Right lobe of liver (tissue), 6 donors: ENCODE data around the gene MYOZ3. TPM values are rescaled to one million over a fixed set of nuclear protein-coding genes. Genes with fewer than 3 reads are reported as not detected.
A peak's percentile ranks its signal among the peaks of the same experiment; 100 is the strongest.

Experiments used
- ATAC-seq, 4 donors: fragments of 200-7000 bp; cut with Tn5 transposase; one replicate each; pipeline ENCODE4 v1.9.1; 2020; ENCODE audit warnings: mild to moderate bottlenecking in 4 of 4, moderate library complexity in 4 of 4
- DNase-seq, 3 donors: peaks; one replicate each; pipeline ENCODE4 v3.0.0-alpha.2; 2020
- H3K27ac ChIP-seq, 3 donors: fragments of 200-600 bp; one replicate each; pipeline ENCODE4 v1.8.0; 2022
- H3K27me3 ChIP-seq, 2 donors: fragments of 200-600 bp; one replicate each; pipeline ENCODE4 v1.8.0; 2022
- H3K36me3 ChIP-seq, 4 donors: fragments of 200-600 bp; sonication (generic) in 1 of 4; one replicate each; pipeline versions ENCODE4 v1.5.1 to v1.8.0; 2017 to 2022; ENCODE audit warnings: control low read depth in 1 of 4
- H3K4me1 ChIP-seq, 4 donors: fragments of 200-600 bp; sonication (generic) in 1 of 4; one replicate each; pipeline versions ENCODE4 v1.5.1 to v1.8.0; 2017 to 2022; ENCODE audit warnings: control low read depth in 1 of 4
- H3K4me3 ChIP-seq, 3 donors: fragments of 200-600 bp; one replicate each; pipeline ENCODE4 v1.8.0; 2022
- H3K9me3 ChIP-seq, 4 donors: fragments of 200-600 bp; sonication (generic) in 1 of 4; one replicate each; pipeline versions ENCODE4 v1.5.1 to v1.8.0; 2017 to 2022; ENCODE audit warnings: control low read depth in 1 of 4
- CTCF ChIP-seq, 4 donors: fragments of 200-600 bp in 3 of 4; fragments of 450-650 bp in 1 of 4; IDR thresholded peaks; one replicate each; pipeline versions ENCODE4 v1.5.1 to v1.8.0; 2016 to 2022; ENCODE audit warnings: antibody characterized with exemption in 4 of 4, mild to moderate bottlenecking in 2 of 4
- POLR2A ChIP-seq: fragments of 450-650 bp; IDR thresholded peaks from one replicate; pipeline ENCODE4 v1.6.1; 2017; ENCODE audit warnings: antibody characterized with exemption, mild to moderate bottlenecking
- WGBS: methylation state at CpG from one replicate; pipeline ENCODE4 v1.1.6; 2018; ENCODE audit warnings: low coverage, low lambda C conversion rate; ENCODE audit not compliant: insufficient coverage; ENCODE audit errors: missing lambda C conversion rate; 5-methylcytosine and 5-hydroxymethylcytosine counted together
- intact Hi-C, 2 donors: fragments of 100-400 bp; cut with DNase I; formaldehyde crosslinking; loops; one replicate each; pipeline versions ENCODE4 v1.11.2 to v1.14.1; 2022
- total RNA-seq, 6 experiments: library from RNA; depleted of rRNA in 2 of 6; stranded (reverse); fragments of >200 nt in 2 of 6; fragmentation: NEBNext Ultra II Directional in 3 of 6; extraction: Animal tissue kit (Norgen Biotek cat#: 25700) in 3 of 6; gene quantifications; one replicate each; pipeline versions ENCODE4 v1.1.0 to v1.2.4, GENCODE V29; 2016 to 2023
- donor health status: DM: no; HTN: yes; CAD: no.
- donor health status: DM: no; HTN: no; CAD: no.
- donor health status: DM: no; HTN: no; CAD: no.
- donor health status: DM: no; HTN: yes; CAD: no.
- donor health status: DM: no; HTN: yes; CAD: no.

The MYOZ3 gene
- total RNA-seq, 6 experiments from 2014 or later, result 0.09 to 0.25 (median 0.12) TPM; not detected in 3

GRCh38 chr5:150642991-150643710, 17.9 kb upstream of the MYOZ3 start:
- Histone ChIP-seq H3K36me3 (peaks cover 0 to 4% (median 1%) of the 10 kb centered on the region in 4 donors), H3K27me3 (no peaks in the 10 kb centered on the region), H3K9me3 (no peaks in the 10 kb centered on the region), H3K4me1 (peaks cover 0 to 68% (median 33%) of the 10 kb centered on the region in 4 donors), H3K4me3 (peak overlapping the region in 2 of 3 donors; percentile 51 to 83), H3K27ac (peak overlapping the region; percentile 68 to 91 (median 91))
- ATAC-seq, result no peak
- intact Hi-C loops, result loop anchor here in 1 of 2 donors (10.0 kb wide), 1 partner anchor 52 kb away; no protein-coding TSS in a partner anchor
- DNase-seq, result peak in 1 of 3 donors; percentile 13
- WGBS, result 73% methylated on average over 12 of the region's 12 CpGs
- TF ChIP-seq POLR2A (no peak), CTCF (IDR thresholded peaks at IDR 0.05) (no peak)

- TF ChIP-seq CTCF (IDR thresholded peaks at IDR 0.05), result no peak
- TF ChIP-seq POLR2A, result no peak
- ATAC-seq (no peak), DNase-seq (peak in 1 of 3 donors; percentile 2)
- Histone ChIP-seq H3K27me3 (no peaks in the 10 kb centered on the region), H3K9me3 (no peaks in the 10 kb centered on the region), H3K36me3 (peaks cover 0 to 13% (median 5%) of the 10 kb centered on the region in 4 donors), H3K4me3 (no peak overlapping the region), H3K4me1 (peaks cover 0 to 60% (median 29%) of the 10 kb centered on the region in 4 donors), H3K27ac (peak overlapping the region in 2 of 3 donors; percentile 10 to 43)
- 78% methylated on average over 3 of the region's 5 CpGs for WGBS
- intact Hi-C loops, result loop anchor here in 1 of 2 donors (10.0 kb wide), 1 partner anchor 51 kb away; no protein-coding TSS in a partner anchor
Observed at GRCh38 chr5:150644058-150644457, 17.0 kb upstream of the MYOZ3 start.

- no peaks in the 10 kb centered on the region for H3K9me3 ChIP-seq
- no peak overlapping the region for H3K4me3 ChIP-seq
- peaks cover 0 to 56% (median 27%) of the 10 kb centered on the region in 4 donors for H3K4me1 ChIP-seq
- 19% methylated on average over 2 of the region's 2 CpGs for WGBS
- peaks cover under 1 to 18% (median 8%) of the 10 kb centered on the region in 4 donors for H3K36me3 ChIP-seq
- no peak for ATAC-seq
- peak; percentile 24 to 50 (median 26) for DNase-seq
- TF ChIP-seq POLR2A (no peak), CTCF (IDR thresholded peaks at IDR 0.05) (no peak)
- peak overlapping the region in 2 of 3 donors; percentile 10 to 43 for H3K27ac ChIP-seq
- intact Hi-C loops, result loop anchor here in 1 of 2 donors (10.0 kb wide), 1 partner anchor 50 kb away; no protein-coding TSS in a partner anchor
- H3K27me3 ChIP-seq, result no peaks in the 10 kb centered on the region
Observed at GRCh38 chr5:150644514-150644913, 16.5 kb upstream of the MYOZ3 start.

DNA sequence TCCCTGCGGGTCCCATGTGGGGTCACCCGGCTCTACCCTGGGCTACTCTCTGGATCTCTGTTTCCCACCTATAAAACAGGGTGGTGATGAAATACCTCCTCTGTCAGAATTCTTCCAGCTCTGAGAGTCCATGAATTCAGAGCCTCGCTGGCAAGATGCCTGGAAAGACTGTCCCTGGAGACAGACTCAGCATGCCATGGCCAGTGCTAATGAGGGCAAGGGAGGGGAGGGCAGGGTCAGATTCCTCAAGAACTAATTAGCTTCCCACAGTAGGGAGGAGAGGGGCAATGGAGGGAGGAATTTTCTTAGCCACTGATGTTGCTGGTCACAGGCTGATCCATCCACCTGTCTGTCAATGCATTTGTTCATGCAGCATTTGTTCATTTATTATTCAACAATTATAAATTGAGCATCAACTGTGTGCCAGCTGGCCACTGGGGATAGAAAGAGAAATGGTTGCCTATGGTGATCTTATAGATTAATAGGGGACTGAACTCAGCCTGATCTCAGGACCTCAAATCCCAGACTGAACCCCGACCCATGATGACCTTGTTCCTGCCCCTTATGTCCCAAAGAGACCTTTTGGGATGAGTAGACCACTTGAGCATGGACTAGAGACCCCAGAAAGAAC, 15.9 kb upstream of the MYOZ3 start:
- peak in 2 of 4 donors; percentile 8 to 13 for ATAC-seq

More for the DNA sequence above, 15.9 kb upstream of the MYOZ3 start:
- no peak overlapping the region for H3K4me3 ChIP-seq
- intact Hi-C loops, result loop anchor here in 1 of 2 donors (10.0 kb wide), 1 partner anchor 50 kb away; no protein-coding TSS in a partner anchor
- WGBS, result 46% methylated on average over 3 of the region's 4 CpGs
- no peak for TF ChIP-seq POLR2A
- TF ChIP-seq CTCF (IDR thresholded peaks at IDR 0.05), result no peak
- H3K27me3 ChIP-seq, result no peaks in the 10 kb centered on the region
- peaks cover 5 to 24% (median 15%) of the 10 kb centered on the region in 4 donors for H3K36me3 ChIP-seq
- no peaks in the 10 kb centered on the region for H3K9me3 ChIP-seq
- H3K4me1 ChIP-seq, result peaks cover 0 to 49% (median 24%) of the 10 kb centered on the region in 4 donors
- peak overlapping the region in 1 of 3 donors; percentile 43 for H3K27ac ChIP-seq
- DNase-seq, result peak; percentile 52 to 75 (median 63)
